NT2/D1 (cell line): ENCODE measurements around the gene RNF169.

ENCODE experiments used
- SUZ12 ChIP-seq: IDR thresholded peaks from 2 replicates; pipeline ENCODE4 v1.6.1; 2011; ENCODE audit not compliant: insufficient read length, insufficient read depth; ENCODE audit errors: extremely low read depth
- YY1 ChIP-seq: IDR thresholded peaks from 2 replicates; pipeline ENCODE4 v1.6.1; 2011; ENCODE audit not compliant: insufficient read length, insufficient read depth
- ZNF274 ChIP-seq: IDR thresholded peaks from 2 replicates; pipeline ENCODE4 v1.6.1; 2011; ENCODE audit warnings: mild to moderate bottlenecking, low read depth, low read length

- TF ChIP-seq YY1, result no peak
- TF ChIP-seq ZNF274, result no peak
- TF ChIP-seq SUZ12, result no peak
Measured at GRCh38 chr11:74701351-74701750, 47.3 kb upstream of the RNF169 start.
